ENCODE results near the gene GIT1. TPM values are rescaled to one million over a fixed set of nuclear protein-coding genes. Genes with fewer than 3 reads are reported as not detected.
"Not testable (repeated sequence)": the region's sequence is repeated elsewhere in the genome, so short reads cannot be mapped to it uniquely, and the experiment has no call there.

Gene GIT1
- total RNA-seq, 1 donor from 2014 or later: 67.1 TPM

DNA sequence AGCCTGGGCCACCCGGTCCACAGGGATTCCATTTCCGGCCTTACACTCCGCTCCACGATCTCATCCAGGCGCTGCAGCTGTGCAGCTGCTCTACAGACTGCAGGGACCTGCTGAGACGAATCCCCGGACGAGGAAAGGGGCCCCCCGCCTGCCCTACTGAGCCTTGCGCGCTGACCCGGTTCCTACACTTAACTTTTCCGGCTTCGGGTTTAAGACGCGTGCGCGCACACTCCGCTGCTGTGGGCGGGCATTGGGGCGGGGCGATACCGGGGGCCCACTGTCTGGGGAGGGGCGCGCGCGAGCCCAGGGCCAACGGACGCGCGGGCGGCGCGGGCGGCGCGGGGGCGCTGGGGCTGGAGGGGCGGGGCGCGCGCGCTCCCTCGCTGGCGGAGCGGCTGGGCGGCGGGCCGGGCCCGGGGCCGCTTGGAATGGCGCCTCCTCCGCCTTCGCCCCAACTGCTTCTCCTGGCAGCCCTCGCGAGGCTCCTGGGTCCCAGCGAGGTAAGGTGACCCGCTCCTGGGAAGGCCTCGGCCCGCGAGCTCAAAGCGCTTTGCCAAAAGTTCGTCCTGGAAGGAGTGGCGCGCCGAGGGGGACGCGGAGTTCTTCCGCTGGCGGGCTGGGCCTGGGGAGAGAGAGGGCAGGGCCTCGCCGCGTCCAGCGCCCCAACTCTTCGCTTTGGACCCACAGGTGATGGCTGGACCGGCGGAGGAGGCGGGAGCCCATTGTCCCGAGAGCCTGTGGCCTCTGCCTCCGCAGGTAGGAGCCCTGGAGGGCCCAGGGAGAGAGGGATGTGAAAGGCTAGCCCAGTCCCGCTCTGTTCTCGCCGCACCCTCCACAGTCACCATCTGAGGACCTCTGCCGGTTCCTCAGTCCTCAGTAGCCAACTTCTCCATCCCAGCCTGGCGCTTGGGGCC lies 20.9 kb downstream of the GIT1 start, which contains the start of gene TP53I13:
TSS of gene TP53I13 (plus strand) at position 371 of the 914 bp plus-strand sequence. CDS start at position 429, 58 bp downstream.
- DNase-seq (ENCODE audit: extremely low read depth, low read depth, low spot score): no peak

DNA sequence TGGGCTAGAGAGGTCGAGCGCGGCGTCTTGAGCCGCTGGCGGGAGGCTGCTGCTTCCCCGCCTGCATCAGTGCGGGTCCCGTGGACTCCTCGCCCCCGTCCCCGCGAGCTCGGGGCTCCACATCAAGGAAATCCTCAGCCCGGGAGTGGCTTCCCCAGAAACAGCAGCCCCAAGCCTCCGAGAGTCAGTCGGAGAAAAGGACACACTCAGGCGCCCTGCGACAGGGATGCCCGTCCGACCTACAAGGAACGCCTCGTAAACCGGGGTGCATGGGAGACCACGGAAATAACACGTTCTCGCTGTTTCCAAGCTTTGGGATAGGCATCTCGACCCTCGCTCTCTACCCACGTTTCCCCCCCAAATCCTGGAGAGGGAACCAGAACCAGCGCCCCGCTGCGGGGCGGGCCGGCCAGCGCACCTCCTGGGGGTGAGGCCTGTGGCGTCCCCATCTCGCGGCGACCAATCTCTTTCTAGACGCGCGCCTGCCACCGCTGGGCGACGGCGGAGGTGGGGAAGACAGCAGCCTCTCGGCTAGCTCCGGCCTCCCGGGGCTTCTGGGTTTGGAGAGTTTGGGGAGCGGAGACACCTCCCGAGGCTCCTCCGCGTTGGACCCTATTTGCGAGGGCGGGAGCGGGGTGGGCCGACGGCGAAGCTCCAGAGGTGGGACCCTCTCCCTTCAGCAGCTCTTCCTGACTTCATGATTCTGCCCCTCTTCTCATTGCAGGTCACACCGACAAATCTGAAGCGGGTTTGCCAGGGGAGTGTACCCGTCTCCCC lies 21.7 kb downstream of the GIT1 start:
- DNase-seq (ENCODE audit: extremely low read depth, low read depth, low spot score): no peak

DNA sequence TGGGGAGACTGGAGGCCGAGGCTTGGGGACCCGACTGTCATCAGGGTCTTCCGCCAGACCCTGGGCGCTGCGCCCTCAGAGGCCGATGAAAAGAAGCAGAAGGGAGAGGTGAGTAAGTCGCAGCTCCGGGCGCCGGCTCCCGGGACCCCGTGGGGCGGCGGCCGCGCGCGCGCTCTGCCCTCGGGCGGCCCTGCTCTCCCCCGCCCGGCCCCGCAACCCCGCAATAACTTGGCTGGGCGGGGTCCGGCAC lies 22.2 kb downstream of the GIT1 start:
- no peak for DNase-seq (ENCODE audit: extremely low read depth, low read depth, low spot score)

DNA sequence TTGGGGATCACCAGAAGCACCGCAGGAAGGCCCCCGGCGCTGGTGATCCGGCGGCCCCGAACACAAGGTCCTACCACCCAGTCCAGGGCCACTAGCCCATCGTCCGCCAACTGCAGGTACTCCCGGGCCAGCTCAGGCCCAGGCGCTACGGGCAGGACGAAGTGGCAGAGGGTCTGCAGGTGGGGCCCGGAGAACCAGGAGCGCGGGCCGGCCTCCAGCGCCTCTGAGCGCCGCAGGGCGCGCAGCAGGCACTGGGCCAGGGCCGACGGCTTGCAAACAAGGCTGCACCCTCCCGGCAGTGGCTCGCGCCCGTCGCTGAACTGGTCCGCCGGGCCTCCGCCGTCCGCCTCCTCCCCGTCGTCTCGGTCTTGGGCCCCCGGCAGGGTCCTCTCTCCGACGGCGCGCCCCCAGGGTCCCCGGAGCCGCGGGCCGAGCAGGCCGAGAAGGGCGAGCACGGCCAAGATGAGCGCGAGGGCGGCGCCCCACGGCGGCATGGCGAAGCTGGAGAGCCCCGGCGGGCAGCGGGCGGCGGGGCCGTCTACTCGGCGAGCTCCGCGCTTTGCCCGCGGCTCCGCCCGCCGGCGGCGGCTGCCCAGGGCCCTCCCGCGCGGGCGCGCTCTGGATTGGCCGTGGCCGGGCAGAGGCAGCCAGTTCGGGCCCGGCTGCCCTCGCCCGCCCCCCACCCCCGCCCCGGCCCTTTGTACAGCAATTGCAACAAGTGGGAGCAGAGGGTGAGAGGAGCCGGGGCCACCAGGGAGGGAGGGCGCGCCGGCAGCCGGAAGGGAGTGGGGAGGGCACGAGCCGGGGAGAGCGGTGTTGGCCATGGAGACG lies 22.8 kb downstream of the GIT1 start, which contains the start of gene ABHD15:
TSS of gene ABHD15 (minus strand) at position 565 of the 831 bp plus-strand sequence. CDS start at position 494, 71 bp downstream.
- no peak for DNase-seq (ENCODE audit: extremely low read depth, low read depth, low spot score)

DNA sequence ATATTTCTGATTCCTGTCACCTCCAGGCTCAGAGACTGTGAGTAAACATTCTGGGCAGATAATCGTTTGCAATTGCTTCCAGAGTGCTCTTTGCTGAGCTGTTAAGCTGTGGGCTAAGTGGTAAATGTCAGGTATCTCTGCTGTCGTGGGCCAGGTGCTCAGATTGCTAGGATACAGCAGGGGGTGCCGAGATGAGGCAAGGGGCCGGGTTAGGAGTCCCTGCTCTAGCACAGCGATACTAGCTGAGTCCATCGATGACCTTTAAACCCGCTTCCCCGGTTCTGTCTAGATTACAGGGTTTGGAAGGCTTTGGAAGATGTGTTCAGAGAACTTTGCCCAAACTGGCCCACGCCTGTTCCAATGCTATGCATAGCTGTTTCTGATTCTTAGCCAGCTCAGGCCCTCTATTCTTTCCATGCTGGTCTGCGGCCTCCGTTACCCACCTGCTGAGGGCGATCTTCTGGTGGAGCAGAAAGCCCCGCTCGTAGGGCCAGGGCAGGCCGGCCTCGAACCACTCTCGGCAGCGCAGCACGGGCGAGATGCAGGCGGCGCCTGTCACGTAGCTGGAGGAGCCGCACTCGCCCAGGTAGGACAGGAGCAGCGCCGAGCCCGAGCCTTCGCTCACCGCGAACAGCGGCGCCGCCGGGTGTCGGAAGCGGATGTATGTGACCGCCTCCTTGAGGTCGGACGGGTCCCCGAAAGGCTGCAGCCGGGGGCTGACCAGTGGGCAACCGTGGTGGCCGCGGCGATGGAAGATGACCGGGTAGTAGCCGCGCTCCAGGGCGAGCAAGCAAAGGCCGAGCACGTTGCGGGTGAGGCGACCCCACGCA lies 23.6 kb downstream of the GIT1 start:
- DNase-seq (ENCODE audit: extremely low read depth, low read depth, low spot score): no peak

DNA sequence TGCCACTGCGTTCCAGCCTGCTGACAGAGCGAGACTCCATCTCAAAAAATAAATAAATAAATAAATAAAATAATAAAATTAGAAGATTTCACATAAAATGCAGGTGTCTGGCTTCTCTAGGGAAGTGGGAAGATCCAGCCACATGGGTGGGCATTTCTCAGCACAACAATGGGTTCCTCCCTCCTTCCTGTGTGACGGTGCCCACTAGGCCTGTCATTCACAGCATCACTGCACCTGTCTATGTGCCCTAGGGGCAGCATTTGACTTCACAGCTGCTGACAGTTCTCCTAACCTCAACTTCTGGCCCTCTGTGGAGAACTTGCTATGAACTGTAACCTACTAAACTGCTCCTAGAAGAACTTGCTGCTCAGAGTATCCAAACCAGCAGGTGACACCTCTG lies 25.6 kb downstream of the GIT1 start:
- DNase-seq (ENCODE audit: extremely low read depth, low read depth, low spot score): no peak

DNA sequence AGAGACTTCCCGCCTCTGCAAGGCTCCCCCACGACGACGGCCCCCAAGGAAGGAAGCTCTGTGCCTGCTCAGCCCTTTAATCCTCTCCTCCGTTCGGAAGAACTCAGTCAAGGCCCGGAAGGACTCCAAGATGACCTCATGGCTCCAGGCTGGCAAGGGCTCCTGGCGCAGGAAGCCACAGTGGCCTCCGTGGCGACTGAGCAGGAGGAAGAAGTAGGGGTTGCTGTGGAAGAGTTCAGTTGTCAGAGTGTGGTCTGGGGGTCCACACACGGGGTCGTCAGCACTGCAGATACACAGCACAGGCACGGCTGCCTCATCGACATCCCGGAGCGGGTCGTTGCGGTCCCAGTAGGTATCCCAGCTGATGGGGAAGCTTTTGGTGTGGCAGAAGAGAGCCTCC lies 26.8 kb downstream of the GIT1 start:
- DNase-seq (ENCODE audit: extremely low read depth, low read depth, low spot score): no peak

DNA sequence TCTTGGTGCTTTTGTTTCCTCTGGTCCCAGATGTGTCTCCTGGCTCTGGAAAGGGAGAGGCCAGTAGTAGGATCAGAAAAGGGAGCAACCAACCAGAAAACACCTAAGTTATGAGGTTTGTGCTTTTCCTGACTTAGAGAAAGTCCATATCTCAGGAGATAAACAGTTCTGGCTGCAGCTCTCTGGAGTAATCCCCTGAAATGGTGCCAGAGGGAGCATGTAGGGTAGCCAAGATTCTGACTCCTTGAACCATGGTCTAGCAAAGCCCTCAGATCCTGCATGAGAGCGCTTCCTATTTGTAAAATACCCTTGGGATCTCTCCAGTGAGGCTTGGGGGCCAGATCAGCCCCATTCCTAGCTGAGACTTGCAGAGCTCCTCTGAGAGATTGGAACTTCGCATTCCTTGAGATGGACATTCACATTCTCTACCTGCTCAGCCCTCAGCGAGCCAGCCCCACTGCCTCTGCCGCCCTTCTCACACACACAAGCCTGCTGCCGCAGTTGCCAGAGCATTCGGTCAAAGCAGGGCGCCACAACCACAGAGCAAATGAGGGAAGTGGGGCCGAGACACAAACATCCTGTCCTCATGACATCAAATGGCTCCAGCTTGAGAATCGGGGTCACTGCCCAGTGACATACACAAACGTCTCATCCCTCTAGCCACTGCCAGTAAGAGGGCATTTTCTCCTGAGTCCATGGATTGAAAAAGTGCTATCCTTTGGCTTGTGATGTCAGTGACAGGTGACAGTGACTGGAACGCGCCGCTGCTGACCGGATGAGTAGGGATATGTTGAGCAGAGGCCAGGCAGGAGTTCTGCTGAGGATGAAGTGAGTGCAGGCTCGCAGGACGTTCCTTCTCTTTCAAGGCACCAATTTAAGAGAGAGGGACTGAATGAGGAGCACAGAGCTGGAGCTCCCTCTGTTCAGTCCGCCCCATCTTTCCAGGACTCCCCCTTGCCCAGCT lies 27.6 kb downstream of the GIT1 start:
- DNase-seq (ENCODE audit: extremely low read depth, low read depth, low spot score): no peak

DNA sequence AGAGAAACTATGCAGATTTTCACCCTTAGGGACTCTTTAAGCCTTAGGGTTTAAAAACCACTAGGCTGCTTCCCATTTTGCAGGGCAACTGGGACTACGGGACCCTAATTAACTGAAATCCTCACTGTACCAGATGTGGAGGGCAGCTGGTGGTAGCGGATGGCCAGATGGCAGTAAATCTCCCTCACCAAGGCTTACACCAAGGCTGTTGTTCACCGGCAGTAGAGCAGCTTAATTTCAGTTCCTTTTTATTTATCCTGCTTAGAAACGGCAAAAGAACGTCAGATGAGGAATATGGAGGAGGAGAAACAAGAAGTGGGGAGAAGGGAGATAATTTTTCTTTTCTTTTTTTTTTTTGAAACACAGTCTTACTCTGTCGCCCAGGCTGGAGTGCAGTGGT lies 29.1 kb downstream of the GIT1 start:
- DNase-seq (ENCODE audit: extremely low read depth, low read depth, low spot score): no peak

DNA sequence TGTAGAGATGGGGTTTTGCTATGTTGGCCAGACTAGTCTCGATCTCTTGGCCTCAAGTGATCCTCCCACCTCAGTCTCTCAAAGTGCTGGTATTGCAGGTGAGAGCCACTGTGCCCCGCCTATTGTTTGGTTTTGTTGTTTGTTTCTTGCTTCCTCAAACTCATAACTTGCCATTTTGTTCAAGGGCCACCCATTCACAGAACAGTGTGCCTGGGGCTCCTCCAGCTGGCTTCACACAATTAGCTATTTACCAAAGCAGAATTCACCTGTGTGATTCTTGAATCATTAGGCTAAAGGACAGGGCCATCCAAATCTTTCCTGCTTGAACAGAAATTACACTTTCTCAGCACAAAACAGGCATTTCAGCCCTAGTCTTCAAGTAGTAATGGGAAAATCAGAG lies 29.8 kb downstream of the GIT1 start:
- no peak for DNase-seq (ENCODE audit: extremely low read depth, low read depth, low spot score)

DNA sequence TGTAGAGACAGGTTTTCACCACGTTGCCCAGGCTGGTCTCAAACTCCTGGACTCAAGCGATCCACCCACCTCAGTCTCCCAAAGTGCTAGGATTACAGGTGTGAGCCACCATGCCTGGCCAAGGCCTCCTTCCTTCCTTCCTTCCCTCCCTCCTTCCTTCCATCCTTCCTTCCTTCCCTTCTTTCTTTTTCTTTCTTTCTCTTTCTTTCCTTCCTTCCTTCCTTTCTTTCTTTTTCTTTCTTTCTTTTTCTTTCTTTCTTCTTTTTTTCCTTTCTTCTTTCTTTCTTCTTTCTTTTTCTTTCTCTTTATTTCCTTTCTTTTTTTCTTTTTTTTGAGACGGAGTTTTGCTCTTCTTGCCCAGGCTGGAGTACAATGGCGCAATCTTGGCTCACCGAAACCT lies 31.3 kb downstream of the GIT1 start:
- not testable (repeated sequence) for DNase-seq (ENCODE audit: extremely low read depth, low read depth, low spot score)

DNA sequence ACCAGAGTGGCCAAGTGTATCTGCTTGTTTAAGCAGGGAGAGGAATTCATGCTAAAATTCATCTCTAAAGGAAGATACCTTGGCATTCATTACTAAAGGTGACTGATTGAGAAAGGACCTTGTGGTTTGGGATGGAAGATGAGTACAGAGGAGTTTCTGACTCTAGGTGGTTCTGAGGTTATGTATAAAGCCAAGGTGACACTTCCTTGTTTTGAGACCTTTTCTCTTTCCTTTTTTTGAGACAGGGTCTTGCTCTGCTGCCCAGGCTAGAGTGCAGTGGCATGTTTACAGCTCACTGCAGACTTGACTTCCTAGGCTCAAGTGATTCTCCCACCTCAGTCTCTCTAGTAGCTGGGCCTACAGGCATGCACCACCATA lies 31.7 kb downstream of the GIT1 start:
- DNase-seq (ENCODE audit: extremely low read depth, low read depth, low spot score): no peak

DNA sequence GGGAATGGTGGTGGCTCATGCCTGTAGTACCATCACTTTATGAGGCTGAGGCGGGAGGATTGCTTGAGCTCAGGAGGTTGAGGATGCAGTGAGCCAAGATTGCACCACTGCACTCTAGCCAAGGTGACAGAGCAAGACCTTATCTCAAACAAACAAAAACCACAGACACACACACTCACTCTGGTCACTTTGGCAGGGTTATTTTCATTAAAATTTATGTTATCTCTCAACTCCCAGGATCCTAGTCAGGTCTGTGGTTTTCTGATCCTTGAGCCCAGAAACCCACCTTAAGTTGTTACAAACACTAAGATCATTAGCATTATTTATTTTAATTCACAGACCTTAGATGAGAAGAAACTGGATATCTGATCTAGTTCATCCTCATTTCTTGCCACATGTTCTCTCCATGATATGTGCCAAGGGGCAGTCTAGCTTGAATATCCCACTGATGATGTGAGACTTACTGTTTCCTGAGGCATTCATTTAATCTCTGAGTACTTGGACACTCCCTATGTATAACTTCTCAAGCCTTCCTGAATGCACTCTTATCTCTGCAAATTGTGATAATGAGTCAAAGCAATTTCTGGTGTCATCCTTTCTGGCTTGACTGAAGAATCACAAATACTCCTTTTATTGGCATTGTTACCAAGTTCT lies 32.2 kb downstream of the GIT1 start:
- DNase-seq (ENCODE audit: extremely low read depth, low read depth, low spot score): no peak

DNA sequence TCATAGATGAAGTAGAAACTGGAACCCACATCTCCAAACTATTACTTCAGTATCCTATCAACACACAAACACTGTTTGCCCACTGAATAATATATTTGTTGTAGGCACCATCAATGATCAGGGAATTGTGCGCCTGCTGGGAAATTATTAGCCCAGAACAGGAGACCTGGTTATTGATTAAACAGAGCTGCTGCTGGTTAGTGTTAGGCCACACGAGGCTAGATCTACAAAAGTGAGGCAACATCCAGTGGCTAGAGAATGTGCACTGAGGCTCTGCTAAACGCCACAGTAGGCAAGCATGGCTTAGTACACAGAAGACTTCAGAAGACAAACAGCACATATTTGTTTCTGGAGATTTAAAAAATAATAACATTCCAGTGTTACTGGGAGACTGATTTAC lies 33.6 kb downstream of the GIT1 start:
- DNase-seq (ENCODE audit: extremely low read depth, low read depth, low spot score): no peak

DNA sequence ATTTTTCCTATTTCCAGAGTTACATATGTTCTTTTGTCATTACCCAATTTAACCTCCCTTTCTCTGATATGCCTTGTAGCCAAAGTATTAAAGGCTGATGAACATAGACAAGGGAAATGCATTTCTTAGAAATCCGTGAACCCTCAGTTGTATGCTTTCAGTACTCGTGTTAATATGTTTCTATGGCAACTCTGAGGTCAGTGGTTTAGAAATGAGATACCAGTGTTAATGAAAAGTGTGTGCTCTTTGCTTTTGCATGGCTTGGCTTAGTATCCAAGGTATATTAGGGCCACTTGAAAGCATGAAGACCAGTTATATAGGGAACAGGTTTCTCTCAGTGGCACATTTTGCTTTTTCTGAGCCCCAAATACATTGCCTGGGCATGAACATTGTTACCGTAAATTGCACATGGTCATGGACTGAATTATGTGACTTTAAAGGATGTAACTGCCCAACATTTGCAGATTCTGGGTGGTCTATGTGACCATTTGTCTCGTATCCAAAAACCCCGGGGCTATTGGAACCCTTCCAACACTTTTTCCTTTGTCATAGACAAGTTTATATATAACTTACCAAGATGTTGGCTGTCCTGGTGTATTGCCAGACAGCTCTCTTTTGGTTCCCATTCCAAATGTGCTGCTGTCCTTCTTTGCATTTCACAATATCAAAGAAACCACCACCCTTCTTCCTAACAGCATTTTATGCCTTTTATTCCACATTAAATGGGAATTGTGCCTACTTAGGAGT lies 40.1 kb downstream of the GIT1 start:
- DNase-seq (ENCODE audit: extremely low read depth, low read depth, low spot score): no peak

DNA sequence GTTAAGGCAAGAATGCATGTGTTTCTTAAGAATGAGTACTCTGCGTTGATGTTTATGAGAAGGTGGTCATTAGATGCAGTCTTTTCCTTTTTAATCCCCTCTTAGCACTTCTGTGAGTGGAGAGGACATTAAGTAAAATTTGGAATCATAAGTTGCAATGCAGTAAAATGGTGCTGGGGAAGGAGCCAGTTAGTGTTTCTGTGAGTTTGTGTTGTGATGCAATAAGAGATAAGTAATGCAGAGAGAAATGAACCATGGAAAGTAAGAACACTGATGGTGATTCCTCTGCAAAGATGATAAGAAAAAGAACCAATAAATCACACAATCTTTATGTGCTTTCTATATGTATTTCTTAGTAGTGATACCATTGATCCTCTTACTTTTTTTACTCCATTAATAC lies 42.6 kb downstream of the GIT1 start:
- DNase-seq (ENCODE audit: extremely low read depth, low read depth, low spot score): no peak

DNA sequence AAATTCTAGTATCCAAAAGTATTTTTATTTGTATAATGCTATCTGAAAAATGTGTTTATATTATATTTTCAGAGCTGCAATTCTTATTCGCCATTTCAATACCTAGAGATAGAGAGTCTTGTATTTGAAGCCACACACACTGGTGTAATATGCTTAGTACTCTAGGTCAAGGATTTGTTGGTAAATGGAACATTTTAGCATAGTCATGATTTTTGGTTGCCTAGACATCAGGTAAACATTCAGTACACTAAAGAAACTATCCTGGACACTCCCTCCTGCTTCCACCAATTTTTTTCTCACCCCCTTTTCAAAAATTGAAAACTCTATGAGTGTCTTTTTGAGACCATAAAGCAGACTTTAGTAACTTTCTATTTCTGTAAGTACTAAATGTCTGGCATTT lies 43.4 kb downstream of the GIT1 start:
- DNase-seq (ENCODE audit: extremely low read depth, low read depth, low spot score): no peak

DNA sequence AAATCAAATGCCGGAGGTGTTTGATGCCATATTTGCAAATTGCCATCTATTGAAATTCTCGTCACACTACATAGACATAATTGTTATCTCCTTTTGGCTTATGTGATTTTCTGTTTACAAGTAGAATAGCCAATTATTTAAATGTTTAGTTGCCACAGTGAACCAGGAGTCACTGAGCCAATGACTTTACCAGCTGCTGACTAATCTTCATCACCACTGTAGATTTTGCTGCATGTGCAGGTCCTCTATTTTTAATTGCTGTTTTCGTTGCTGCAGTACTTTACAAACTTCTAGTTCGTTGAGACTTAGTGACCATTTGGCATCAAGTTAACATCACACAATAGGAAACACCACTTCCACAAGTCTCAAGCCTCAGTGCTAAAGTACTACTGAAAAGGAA lies 45.4 kb downstream of the GIT1 start:
- no peak for DNase-seq (ENCODE audit: extremely low read depth, low read depth, low spot score)
